NCI-H69 (cell line): ENCODE results near the gene KRT13.
A peak's percentile ranks its signal among the peaks of the same experiment; 100 is the strongest.

Source experiments
- DNase-seq: peaks from one replicate; lab custom pipeline; 2025; lab: John Stamatoyannopoulos, UW

KRT13 gene

DNA sequence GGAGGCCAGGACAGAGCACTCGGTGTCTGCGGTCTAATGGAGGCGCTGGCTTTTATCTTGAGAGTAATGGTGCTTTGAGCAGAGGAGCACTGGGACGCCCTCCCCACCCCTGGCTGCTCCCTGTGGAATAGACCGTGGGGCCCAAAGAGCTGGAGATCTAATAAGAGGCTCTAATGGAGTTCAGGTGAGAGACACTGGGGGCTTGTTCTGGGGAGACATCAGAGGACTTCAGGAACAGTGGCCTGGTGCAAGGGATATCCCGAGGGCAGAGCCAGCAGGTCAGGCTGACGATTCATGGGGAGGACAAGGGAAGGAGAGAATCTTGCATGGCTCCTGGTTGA, 32.2 kb upstream of the KRT13 start:
- no peak for DNase-seq

DNA sequence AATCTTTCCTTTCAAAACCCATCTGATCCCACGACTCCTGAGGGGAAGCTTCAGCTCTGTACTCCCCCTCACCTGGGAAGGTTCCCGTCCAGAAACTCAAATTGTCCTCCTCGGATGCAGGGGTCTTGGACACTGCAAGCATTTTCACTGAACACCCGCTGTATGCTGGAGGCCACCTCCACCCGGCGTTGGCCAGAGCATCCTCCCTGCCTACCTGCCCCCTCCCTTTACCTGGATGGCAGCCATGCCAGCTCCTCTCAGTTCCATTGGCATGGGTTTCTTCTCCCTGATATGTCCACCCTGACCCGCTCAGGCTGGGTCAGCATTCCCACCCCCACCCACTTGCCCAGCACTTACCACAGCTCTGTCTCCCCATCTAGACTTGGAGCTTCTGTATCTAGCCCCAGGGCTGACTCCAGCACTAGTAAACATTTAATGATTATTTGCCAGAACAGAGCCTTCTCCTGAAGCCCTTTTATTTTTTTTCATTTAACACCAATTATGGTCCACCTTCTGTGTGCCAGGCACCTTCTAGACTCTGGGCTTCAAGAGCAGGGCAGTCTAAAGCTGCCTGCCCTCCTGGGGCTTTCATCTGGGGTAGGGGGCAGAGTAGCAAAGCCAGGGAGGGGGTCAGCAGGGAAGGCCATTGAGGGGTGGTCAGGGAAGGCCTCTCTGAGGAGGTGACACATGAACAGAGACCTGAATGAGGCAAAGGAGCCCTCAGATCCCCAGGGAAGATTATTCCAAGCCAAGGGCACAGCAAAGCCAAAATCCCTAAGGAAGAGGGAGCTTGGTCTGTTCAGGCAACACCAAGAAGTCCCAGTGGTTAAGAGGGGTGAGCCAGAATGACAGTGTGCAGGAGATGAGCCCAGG, 31.6 kb upstream of the KRT13 start:
- DNase-seq: no peak

DNA sequence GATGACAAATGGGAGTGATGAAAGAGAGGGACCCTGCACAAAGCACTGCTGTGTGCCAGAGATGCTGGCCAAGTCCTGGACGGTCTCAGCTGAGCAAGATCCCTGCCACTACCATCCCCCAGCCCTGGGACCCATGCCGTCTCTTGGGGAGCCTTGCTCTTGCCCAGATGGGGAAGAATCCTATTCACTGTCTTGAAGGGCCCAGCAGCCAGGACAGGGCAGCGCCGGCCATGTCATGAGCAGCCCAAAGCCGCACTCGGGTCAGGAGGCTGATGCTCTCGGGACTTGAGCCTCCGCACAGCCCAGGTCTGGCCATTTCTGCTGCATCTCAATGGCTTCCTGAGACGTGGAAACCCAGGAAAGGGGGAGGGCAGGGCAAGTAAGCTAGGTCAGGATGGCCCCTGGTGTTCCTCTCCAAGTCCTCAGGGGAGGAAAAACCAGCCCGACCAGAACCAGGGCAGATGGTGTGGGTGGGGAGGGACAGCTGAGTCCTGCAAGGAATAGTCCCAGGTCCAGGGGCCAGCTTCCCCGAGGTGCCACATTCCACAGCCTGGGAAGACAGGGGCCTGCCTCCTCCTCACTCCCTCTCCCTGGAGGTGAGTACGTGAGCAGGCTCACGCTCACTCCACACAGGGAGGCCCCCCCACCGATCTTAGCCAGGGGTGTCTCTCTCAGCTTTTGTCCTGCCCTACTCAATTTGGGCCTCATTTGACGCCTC, 30.5 kb upstream of the KRT13 start:
- DNase-seq: no peak

DNA sequence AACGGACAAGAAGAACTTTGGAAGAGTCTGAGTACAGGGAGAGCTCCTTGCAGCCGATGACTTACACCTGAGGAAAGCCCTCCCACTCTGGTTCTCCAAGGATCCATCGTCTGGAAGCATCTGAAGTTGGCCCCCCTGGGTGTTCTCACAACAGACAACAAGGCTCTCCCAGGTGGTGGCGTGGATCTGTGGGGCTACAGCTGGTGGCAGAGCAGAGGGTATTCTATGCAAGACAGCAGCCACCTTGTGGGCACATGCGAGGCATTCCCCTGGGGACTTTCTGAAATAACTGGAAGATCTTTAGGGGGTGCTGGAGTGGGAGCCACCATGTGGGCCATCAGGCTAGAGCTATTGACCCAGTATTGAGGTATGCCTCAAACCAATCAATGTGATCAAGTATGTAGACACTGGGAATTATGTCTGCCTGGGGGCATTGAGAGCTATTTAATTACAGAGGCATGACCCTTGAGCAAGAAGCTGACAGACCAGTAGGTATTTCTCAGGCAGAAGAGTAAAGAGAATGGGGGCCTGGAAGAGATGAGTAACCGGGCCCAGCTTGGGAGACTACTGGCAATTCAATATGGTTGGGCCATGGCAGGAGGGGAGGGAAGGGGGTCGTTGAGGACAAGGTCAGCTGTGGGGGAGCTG, 29.6 kb upstream of the KRT13 start:
- peak; percentile 42 for DNase-seq

DNA sequence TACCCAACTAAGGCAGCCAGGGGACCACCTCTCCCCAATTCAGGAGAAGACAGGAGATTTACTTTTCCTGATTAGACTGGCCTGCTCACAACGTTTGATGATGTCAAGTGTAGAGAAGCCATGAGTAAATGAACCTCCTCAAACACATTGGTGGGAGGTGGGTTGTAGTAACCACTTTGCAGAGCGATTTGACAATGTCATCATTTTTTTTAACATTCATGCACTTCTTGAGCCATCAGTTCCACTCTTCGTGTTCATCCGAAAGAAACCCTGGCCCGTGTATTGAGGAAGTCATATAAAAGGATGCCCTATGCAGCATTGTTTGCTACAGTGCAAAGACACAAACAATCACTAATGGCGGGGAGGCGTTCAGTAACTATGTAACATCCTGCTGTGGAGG, 28.2 kb upstream of the KRT13 start:
- DNase-seq: no peak

DNA sequence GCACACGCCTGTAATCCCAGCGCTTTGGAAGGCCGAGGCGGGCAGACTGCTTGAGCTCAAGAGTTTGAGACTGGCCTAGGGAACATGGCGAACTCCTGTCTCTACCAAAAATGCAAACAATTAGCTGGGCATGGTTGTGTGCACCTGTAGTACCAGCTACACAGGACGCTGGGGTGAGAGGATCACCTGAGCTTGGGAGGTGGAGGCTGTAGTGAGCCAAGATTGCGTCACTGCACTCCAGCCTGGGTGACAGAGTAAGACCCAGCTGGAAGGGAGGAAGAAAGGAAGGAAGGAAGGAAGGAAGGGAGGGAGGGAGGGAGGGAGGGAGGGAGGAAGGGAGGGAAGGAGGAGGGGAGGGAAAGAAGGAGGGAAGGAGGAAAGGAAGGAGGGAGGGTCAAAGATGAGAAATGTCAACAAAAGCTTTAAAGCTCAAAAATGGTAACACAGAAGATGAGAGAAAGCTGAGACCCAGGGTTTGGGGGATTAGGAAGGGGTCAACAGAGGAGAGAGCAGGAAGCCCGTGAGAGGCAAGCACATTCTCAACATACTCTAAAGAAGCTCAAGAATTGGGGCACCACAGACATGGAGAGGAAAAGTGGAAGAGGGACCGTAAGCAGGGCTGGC, 27.6 kb upstream of the KRT13 start:
- peak; percentile 25 for DNase-seq

DNA sequence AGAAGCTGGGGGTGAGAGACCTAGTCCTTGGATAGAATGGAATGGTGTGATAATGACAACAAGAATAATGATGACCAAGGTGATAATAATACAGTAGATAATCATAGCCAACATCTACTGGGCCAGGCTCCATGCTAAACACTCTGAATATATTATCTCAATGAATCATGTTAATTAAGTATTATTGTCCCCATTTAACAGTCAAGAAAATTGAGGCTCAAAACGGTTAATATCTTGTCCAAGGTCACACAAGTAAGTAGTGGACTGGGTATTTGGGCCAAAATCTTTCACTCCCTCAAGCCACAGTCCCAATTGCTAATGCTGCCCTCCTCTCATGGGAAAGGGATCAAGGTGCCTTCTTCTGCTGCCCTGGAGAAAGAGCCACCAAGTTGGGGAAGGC, 26.6 kb upstream of the KRT13 start:
- DNase-seq: no peak

DNA sequence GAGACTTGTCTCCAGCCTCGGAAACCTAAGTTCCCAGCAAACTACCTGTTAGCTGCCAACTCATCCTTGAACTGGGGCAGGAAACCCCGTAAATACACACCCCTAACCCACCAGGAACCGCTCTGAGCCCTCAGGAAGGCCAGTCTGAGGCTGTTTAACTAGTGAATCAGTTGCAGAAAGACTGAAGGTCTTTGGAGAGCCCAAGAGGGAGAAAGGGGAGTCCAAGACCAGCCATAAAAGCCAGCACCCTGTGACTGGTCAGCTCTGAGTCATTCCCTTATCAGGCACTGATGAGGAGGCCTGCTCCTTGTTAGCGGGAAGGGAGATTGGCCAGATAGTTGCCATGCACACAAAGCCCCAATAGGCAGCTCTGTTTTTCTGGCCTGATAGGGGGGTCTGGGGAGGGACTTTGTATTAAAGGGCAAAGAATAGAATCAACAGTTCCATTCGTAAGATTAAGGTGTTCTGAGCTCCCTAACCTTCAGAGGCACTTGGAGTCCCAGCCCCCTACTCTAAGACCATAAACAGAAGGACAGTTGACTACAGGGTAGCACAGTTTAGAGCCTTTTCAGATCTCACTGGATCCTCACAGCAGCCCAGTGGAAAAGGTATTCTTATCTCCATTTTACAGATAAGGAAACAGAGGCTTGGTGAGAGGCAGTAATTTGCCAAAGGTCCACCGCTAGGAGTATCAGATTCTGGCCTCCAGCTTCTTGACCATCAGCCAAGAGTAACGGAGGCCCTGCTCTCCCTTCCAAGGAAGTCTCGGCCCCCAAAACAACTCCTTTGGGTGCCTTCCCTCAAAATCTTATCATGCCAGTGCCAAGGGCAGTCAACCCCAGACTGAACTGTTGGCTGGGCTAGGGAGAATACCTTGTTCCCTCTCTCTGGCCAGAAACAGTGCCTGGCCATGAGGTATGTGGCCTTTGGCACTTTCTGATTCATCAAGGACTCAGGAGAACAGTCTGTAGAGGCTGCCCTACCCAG, 24.9 kb upstream of the KRT13 start:
- no peak for DNase-seq

DNA sequence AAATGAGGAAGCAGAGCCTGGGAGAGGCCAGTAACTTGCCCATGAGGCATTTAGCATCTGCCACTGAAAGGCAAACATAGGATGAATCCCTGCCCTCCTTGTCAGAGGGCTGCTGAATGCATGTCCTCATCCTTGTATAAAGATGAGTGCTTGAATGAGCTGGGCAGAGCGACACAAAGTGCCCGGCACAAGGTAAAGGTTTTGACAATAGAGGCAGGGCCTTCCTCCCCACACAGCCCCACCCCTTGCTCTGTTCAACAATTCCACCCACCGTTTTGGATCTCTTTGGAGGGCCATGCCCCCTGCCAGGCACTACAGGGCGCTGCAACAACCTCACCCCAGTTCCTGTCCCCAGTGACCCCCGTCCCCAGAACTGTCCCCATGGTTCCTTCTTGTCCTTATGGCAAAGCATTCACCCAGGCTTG, 24.1 kb upstream of the KRT13 start:
- peak; percentile 73 for DNase-seq

DNA sequence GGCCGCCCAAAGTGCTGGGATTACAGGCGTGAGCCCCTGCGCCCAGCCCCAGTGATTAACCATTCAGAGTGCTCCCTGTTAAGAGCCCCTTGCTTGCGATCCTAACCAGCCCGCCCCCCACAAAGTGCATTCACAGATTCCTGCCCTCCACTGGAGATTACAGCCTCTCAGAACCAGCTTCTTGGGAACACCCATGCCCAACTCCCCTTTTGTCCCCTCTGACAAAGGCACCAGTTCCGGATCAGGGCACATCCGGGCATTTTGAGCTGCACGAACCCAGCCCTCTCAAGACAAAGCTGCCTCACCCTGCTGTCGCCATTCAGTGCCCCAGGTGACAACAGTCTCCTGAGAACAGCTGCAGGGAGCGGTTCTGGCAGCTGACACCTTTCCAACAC, 23.5 kb upstream of the KRT13 start:
- DNase-seq: peak; percentile 83

DNA sequence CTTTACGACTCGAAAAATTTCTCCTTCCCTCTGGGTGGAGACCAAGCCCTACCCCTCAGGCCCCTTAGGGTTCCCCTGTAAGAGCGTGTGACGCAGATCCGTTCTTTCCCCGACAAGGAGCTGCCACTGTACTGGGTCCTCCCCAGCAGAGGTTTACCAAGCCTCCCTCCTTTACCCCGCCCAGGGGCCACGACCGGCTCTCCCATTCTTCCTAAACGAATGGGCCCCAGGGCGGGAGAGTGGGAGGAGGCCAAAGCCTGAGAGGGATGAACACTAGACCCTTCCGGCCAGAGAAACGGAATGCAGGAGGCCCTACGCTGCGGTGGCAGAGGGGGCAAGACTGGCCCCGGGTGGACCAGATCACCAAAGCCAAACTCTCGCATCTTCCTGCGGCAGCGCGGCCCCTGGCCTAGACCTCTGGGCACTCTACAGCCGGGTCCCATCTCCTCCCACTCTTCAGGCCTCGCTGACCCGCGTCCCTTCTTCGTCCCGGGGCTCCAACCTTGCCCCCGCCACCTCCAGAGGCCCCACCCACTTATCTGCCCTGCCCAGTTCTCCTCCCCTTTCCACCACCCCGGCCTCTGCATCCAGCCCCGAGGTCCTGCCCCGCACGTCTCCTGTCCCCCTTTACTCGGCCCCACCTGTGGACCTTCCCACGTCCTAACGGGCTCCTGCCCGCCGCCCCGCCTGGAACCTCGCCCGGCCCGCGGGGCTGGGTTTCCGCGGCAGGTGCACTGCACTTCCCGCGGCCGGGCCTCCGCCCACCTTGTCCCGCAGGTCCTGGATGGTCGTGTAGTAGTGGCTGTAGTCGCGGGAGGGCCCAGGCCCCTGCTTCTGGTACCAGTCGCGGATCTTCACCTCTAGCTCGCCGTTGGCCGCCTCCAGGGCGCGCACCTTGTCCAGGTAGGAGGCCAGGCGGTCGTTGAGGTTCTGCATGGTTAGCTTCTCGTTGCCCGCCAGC, 21.9 kb upstream of the KRT13 start:
- peak; percentile 67 for DNase-seq

DNA sequence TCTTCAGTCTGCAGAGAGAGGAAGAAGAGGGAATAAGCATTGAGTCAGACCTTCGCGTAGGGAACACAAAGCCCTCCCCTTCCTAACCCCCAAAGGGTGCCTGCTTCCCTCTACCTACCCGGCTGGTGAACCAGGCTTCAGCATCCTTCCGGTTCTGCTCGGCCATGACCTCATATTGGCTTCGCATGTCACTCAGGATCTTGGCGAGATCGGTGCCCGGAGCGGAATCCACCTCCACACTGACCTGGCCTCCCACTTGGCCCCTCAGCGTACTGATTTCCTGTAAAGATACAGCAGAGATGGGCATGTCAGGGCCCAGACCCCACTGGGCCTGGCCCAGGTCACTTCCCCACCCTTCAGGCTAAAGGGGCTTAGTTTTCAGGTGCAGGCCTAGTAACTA, 18.8 kb upstream of the KRT13 start:
- no peak for DNase-seq

DNA sequence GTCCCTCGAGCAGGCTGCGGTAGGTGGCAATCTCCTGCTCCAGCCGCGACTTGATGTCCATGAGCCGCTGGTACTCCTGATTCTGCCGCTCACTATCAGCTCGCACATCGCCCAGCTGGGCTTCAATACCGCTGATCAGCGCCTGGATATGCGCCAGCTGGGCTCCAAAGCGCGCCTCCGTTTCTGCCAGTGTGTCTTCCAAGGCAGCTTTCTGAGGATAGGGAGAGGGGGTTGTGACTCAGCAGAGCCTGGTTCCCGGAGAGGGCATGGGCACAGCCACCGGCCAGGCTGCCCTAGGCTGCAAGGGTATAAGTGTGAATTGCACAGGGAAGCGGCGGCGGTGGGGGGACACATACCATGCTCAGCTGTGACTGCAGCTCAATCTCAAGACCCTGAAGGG, 18.4 kb upstream of the KRT13 start:
- DNase-seq: peak; percentile 15

DNA sequence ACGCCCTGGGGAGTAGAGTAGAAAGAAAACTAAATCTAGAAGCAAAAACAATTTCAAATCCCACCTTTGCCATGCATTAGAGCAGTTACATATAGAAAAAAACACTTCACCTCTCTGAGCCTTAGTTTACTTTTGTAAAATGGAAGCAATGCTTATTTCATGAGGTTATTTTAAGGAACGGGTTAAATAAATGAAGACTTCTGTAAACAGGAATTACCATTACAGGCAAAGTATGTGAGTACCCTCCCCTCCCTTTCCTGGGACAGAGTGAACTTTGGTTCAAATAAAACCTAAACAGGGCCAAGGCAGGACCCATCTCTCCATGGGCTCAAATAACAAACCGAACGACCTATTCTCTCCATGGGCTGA, 17.8 kb upstream of the KRT13 start:
- no peak for DNase-seq

DNA sequence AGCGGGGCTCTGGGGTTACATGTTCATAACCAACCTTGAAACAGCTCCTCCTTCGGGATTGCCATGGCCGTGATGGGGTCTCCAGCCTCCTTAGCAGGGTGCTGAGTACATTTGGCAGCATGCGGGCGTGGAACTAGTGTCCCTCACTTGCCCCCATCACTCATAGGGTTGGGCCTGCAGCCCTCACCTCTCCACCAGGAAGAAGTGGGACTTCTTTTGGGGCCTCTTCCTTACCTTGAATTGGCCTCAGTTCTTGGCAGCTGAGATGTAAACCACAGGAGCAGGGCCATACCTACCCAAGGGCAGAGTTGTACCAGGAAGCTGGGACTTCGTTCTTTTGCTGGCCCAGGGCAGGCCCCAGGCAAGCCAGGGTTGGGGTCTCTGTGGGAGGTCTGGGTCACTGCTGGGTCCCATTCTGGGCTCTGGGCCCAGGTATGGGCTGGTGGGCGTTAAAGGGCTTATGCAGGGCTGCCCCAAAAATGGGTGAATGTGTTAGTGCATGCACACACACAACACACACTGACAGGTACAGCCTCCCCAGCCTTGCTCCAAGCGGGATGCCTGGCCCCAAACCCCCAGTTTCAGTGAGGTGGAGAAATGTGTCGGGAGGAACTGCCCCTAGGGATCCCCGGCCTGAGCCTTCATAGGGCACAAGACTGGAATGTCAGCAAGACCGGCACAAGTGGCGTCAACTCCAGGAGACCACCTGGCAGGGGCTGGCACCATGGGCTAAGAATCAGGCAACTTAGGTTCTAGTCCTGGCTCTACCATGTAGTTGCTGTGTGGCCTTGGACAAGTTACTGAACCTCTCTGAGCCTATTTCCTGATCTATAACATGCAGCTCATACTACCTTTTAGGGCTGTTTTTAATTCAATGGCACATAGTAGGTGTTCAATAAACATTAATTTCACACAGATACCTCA, 17.2 kb upstream of the KRT13 start:
- DNase-seq: peak; percentile 22

DNA sequence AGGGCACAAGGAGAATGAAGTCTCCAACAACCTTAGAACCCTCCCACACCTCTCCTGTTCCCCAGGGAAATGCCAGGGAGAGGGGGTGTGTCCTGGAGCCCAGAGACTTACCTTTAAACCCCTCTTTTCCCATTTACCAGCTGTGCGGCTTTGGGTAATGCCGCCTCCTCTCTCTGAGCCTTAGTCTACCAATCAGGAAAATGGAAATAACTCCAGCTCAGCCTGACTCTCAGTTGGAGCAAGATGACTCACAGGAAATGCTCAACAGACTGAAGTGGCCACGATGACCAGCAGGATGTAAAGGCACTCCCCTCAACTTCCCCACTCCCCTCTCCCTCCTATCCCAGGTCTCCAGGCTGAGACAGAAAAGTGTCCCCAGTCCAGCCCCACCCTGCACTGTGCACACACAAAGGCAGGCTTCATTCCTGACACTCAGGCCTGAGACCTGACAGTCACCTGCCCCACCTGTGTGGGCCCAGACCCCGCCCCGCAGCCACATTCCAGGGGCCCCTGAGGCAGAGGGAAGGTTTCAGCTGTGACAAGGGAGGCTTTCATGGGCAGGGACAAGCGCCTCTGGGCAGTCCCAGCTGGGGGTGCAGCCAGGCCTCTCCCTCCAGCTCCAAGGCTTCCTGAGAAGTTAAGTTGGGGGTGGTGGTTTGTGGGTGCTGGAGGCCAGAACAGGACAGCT, 16.3 kb upstream of the KRT13 start:
- no peak for DNase-seq

DNA sequence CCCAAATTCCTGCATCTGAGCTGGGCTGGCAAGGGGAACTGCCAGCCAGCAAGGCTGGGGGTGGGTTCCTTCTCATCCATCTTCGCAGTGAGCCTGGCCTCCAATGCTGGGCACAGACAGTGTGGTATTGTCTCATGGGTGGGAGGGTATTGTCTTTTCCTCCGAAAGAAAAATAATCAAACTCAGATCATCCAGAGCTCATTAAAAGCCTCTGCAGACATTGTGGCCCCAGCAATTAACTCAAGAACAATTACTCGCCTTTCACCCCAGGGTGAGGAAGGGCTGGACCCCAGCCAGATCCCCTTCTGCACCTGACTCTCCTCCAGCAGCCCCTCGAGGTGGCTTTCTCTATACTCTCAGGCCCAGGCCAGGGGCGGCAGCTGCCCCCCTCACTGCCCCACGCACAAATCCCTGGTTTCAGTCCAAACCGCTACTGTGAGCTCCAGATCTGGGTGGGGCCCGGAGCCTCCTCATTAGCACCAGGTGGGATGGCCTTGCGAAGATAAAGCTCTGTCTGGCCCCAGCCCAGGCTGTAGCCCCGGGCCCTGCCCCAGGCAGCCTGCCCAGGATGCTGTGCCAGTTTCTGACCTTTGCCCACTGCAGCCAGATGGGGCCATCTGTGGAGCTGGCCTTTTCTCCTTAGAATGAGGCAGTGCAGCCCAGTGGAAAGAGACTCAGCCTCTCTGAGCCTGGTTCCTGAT, 15.6 kb upstream of the KRT13 start:
- DNase-seq: peak; percentile 97
